ENCODE data around the gene HOXC6. TPM values are rescaled to one million over a fixed set of nuclear protein-coding genes. Genes with fewer than 3 reads are reported as not detected.
A peak's percentile ranks its signal among the peaks of the same experiment; 100 is the strongest.

The HOXC6 gene
- total and polyA plus RNA-seq, 2 of the 8 experiments (the other 6 are each of a cell fraction or from before 2014, with no cell fraction given), result not detected

GRCh38 chr12:53982648-53983567 is 45.3 kb upstream of the HOXC6 start:
- TF ChIP-seq POLR2AphosphoS5 (IDR thresholded peaks at IDR 0.05; ENCODE audit: low read depth, low read length), result no peak
- TF ChIP-seq EZH2 (IDR thresholded peaks at IDR 0.05; ENCODE audit: low read depth, low read length, severe bottlenecking), result peak; percentile 12
- TF ChIP-seq RNF2 (IDR thresholded peaks at IDR 0.05; ENCODE audit: borderline replicate concordance, low read depth, low read length, missing control alignments, poor library complexity, severe bottlenecking), result peak; percentile 91
- no peak for TF ChIP-seq SAP30 (IDR thresholded peaks at IDR 0.05; ENCODE audit: insufficient read depth, insufficient replicate concordance, low read length)
- H3K18ac ChIP-seq (ENCODE audit: extremely low read depth, low read length), result no peak overlapping the region
- 22% methylated on average over 26 of the region's 26 CpGs; no CpG with 5 or more reads in 1 of the 2 experiments for WGBS, 2 experiments (ENCODE audit: extremely low coverage in 1 of 2, insufficient coverage in 1 of 2, insufficient read length in 1 of 2, insufficient replicate concordance in 2 of 2, low coverage in 1 of 2, low lambda C conversion rate in 2 of 2, missing lambda C conversion rate in 1 of 2)
- no peak overlapping the region for H3K9ac ChIP-seq (replicated peaks in 1 of 4; ENCODE audit: extremely low read depth in 1 of 4, low read depth in 3 of 4, low read length in 3 of 4)
- H4K20me1 ChIP-seq (replicated peaks in 1 of 2; ENCODE audit: control insufficient read depth in 1 of 2, insufficient read depth in 2 of 2, low read length in 2 of 2), result peaks cover 21 to 31% of the 10 kb centered on the region in 2 experiments
- no peak overlapping the region for H2AK5ac ChIP-seq (ENCODE audit: low read depth, low read length)
- H2BK20ac ChIP-seq (ENCODE audit: low read length), result no peak overlapping the region
- no peak overlapping the region for H4K91ac ChIP-seq (replicated peaks; ENCODE audit: insufficient read length, low read length)
- no peaks in the 10 kb centered on the region for H3K79me2 ChIP-seq (ENCODE audit: control insufficient read depth in 1 of 2, insufficient read depth in 2 of 2, low read length in 2 of 2)
- no peak overlapping the region for H3K14ac ChIP-seq (ENCODE audit: insufficient read length)
- no peak overlapping the region for H2BK5ac ChIP-seq (ENCODE audit: low read depth, low read length)
- H2BK15ac ChIP-seq (ENCODE audit: low read length), result no peak overlapping the region
- no peak overlapping the region for H3K23ac ChIP-seq (ENCODE audit: insufficient read length)
- H3K79me1 ChIP-seq (ENCODE audit: low read depth, low read length), result no peaks in the 10 kb centered on the region
- no peak overlapping the region for H2BK12ac ChIP-seq (ENCODE audit: low read depth, low read length)
- no peak overlapping the region for H3K4me3 ChIP-seq (ENCODE audit: extremely low read depth in 1 of 4, insufficient read depth in 2 of 4, low read depth in 3 of 4, low read length in 4 of 4)
- H2BK120ac ChIP-seq (replicated peaks; ENCODE audit: low read depth, low read length), result no peak overlapping the region
- FAIRE-seq (no peak), DNase-seq (ENCODE audit: low read depth in 1 of 2, low spot score in 2 of 2) (no peak)
- ChIA-PET POLR2A (ENCODE audit: partially characterized antibody) (no interaction called here), CTCF (ENCODE audit: partially characterized antibody) (no interaction called here)
- H3K56ac ChIP-seq (replicated peaks; ENCODE audit: insufficient read length, low read depth, low read length), result no peak overlapping the region
- H3K27ac ChIP-seq (ENCODE audit: low read depth, low read length), result no peak overlapping the region
- H3K4me1 ChIP-seq (replicated peaks in 1 of 4; ENCODE audit: control insufficient read depth in 3 of 4, insufficient read depth in 4 of 4, low read length in 3 of 4), result peaks cover 0 to 6% (median 3%) of the 10 kb centered on the region in 4 experiments; a peak in 4 of 7 replicates
- H3K36me3 ChIP-seq (ENCODE audit: control insufficient read depth in 2 of 4, insufficient read depth in 4 of 4, low read length in 3 of 4), result peaks cover 0 to 8% (median 0%) of the 10 kb centered on the region in 4 experiments; a peak in 1 of 8 replicates
- no peak overlapping the region for H3K4me2 ChIP-seq (ENCODE audit: insufficient read depth in 1 of 2, low read depth in 2 of 2, low read length in 2 of 2)
- no peak overlapping the region for H4K8ac ChIP-seq (ENCODE audit: extremely low read depth, insufficient read depth, low read length)
- no peak overlapping the region for H3K4ac ChIP-seq (replicated peaks; ENCODE audit: insufficient read length, low read depth, low read length)
- peaks cover 0 to 9% of the 10 kb centered on the region in 2 experiments; a peak in 1 of 4 replicates for H3K9me3 ChIP-seq (ENCODE audit: insufficient read depth in 2 of 2, low read depth in 1 of 2, low read length in 1 of 2)
- no peaks in the 10 kb centered on the region; the same call in 1 of the 2 replicates for H3K23me2 ChIP-seq (ENCODE audit: low read depth, low read length)
- H3K27me3 ChIP-seq (replicated peaks in 1 of 4; ENCODE audit: control insufficient read depth in 3 of 4, extremely low read depth in 1 of 4, insufficient read depth in 3 of 4, low read length in 3 of 4), result peaks cover 91 to 99% (median 97%) of the 10 kb centered on the region in 4 experiments
- H2AFZ ChIP-seq (ENCODE audit: low read length), result no peak overlapping the region
- no peak overlapping the region for H4K5ac ChIP-seq (ENCODE audit: insufficient read length, low read depth, low read length)

All from H1 (cell line).